Measurements from ENCODE around the gene SIRT3.
"Not testable (repeated sequence)": the region's sequence is repeated elsewhere in the genome, so short reads cannot be mapped to it uniquely, and the experiment has no call there.

Gene SIRT3

GRCh38 chr11:244376-244775 is 8.2 kb upstream of the SIRT3 start:
- no peak for DNase-seq (ENCODE audit: low read depth in 1 of 2, low spot score in 1 of 2)

GRCh38 chr11:241634-242033 is 5.5 kb upstream of the SIRT3 start:
- no peak for DNase-seq (ENCODE audit: low read depth in 1 of 2, low spot score in 1 of 2)

GRCh38 chr11:240315-240714 is 4.2 kb upstream of the SIRT3 start:
- DNase-seq (ENCODE audit: low read depth in 1 of 2, low spot score in 1 of 2) = no peak

- not testable (repeated sequence) for DNase-seq (ENCODE audit: low read depth in 1 of 2, low spot score in 1 of 2)
Observed at GRCh38 chr11:238346-238745, 2.2 kb upstream of the SIRT3 start.

GRCh38 chr11:236774-237767 is 929 bp upstream of the SIRT3 start, which contains the start of gene PSMD13:
TSS of gene PSMD13 (plus strand) at chr11:236976. CDS start at chr11:237050, 74 bp downstream.
- DNase-seq (ENCODE audit: low read depth in 1 of 2, low spot score in 1 of 2) = peak; percentile 75 to 84

GRCh38 chr11:235609-235996 is 539 bp downstream of the SIRT3 start:
- DNase-seq (ENCODE audit: low read depth in 1 of 2, low spot score in 1 of 2) = peak; percentile 20 to 45

- no peak for DNase-seq (ENCODE audit: low read depth in 1 of 2, low spot score in 1 of 2)
Observed at GRCh38 chr11:235180-235579, 962 bp downstream of the SIRT3 start.

- DNase-seq (ENCODE audit: low read depth in 1 of 2, low spot score in 1 of 2) = no peak
Observed at GRCh38 chr11:232783-233565, 3.2 kb downstream of the SIRT3 start.

- no peak for DNase-seq (ENCODE audit: low read depth in 1 of 2, low spot score in 1 of 2)
Observed at GRCh38 chr11:230431-230830, 5.7 kb downstream of the SIRT3 start.

- DNase-seq (ENCODE audit: low read depth in 1 of 2, low spot score in 1 of 2) = no peak
Observed at GRCh38 chr11:227824-228379, 8.2 kb downstream of the SIRT3 start.

GRCh38 chr11:225734-226453 is 10.2 kb downstream of the SIRT3 start:
- no peak for DNase-seq (ENCODE audit: low read depth in 1 of 2, low spot score in 1 of 2)

- DNase-seq (ENCODE audit: low read depth in 1 of 2, low spot score in 1 of 2) = no peak
Observed at GRCh38 chr11:224424-224823, 11.7 kb downstream of the SIRT3 start.

GRCh38 chr11:223884-224283 is 12.3 kb downstream of the SIRT3 start:
- no peak for DNase-seq (ENCODE audit: low read depth in 1 of 2, low spot score in 1 of 2)

- no peak for DNase-seq (ENCODE audit: low read depth in 1 of 2, low spot score in 1 of 2)
Observed at GRCh38 chr11:223026-223789, 12.9 kb downstream of the SIRT3 start.

GRCh38 chr11:221998-222789 is 13.9 kb downstream of the SIRT3 start:
- no peak for DNase-seq (ENCODE audit: low read depth in 1 of 2, low spot score in 1 of 2)

GRCh38 chr11:221539-221938 is 14.6 kb downstream of the SIRT3 start:
- no peak for DNase-seq (ENCODE audit: low read depth in 1 of 2, low spot score in 1 of 2)

GRCh38 chr11:220641-221215 is 15.4 kb downstream of the SIRT3 start:
- DNase-seq (ENCODE audit: low read depth in 1 of 2, low spot score in 1 of 2) = not testable (repeated sequence)

GRCh38 chr11:218815-219593 is 17.1 kb downstream of the SIRT3 start:
- no peak for DNase-seq (ENCODE audit: low read depth in 1 of 2, low spot score in 1 of 2)
